Activated CD4-positive, CD25-positive, alpha-beta regulatory T cell treated with anti-CD3 and anti-CD28 coated beads, Interleukin-2, amount 50 U/mL, for 24 hours (primary cell): ENCODE results near the gene IGFBP4.

Experiments used
- ATAC-seq, 2 donors: fragments of 150-1000 bp; cut with Tn5 transposase; one replicate each; pipeline ENCODE4 v1.10.0; 2021; ENCODE audit warnings: mild to moderate bottlenecking in 1 of 2, moderate library complexity in 1 of 2

IGFBP4 gene

GRCh38 chr17:40493697-40494096 lies 50.4 kb downstream of the IGFBP4 start:
- ATAC-seq = no peak

GRCh38 chr17:40495140-40495539 lies 51.9 kb downstream of the IGFBP4 start:
- ATAC-seq = no peak

DNA sequence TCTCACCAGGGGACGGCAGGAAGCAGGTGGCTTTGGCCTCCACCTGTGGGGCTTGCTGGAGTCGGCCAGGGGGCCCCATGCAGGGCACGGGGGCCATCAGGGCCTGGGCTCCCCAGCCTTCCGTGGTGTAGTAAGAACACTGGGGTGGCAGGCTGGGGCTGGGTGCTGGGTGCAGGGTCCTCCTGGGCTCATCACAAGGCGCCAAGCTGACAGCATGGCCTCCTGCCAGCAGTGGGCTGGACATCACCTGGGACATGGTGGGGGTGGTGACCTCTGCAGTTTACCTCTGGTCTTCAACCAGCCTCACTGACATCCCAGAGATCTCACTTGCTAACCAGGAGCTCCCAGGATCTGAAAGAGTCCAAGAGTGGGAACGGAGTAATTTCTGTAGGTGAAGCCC lies 52.9 kb downstream of the IGFBP4 start:
- no peak for ATAC-seq

DNA sequence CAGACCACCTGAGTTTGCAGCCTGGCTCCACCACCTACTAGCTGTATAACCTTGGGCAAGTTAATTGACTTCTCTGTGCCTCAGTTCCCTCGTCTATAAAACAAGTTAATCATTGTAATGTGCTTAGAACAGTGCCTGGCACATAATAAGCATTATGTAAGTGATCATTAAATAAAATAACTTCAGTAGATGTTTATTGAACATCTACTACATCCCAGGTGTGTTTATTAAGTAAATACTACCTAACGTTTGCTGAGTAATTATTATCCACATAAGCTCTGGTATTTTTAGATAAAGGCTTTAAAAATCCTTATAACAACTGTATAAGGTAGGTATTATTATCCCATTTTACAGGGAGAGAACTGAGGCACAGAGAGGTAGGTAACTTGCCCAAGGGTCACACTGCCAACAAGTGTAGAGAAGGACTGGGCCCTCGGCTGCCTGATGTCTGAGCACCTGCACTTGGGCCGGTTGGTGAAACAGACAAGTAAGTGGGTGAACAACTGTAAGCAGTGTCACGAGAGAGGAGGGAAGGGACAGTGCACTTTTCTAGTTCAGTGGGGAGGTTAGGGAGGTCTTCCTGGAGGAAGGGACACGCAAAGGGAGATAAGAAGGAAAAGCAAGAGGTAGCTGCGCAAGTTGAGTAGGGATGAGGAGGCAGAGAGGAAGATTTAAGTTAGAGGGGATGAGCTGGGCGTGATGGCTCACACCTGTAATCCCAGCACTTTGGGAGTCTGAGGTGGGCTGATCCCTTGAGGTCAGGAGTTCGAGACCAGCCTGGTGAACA lies 53.6 kb downstream of the IGFBP4 start:
- ATAC-seq = no peak

DNA sequence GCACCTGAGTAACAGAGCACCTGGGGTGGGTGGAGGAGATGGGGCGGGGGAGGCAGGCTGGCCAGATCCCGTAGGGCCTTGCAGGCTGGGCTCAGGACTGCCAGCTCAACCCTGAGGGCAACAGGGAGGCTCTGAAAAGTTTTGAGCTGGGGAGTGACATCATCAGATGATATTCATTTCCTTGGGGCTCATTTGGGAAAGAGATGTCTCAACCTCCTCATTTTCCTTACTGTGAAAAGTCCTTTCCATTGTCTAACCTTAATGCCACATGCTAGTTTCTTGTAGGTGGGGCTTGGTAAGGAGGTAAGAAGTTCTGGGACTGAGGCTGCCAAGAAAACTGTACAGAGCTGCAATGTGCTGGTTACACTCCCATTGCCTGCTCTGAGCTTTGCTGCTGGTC lies 54.4 kb downstream of the IGFBP4 start:
- ATAC-seq = no peak

DNA sequence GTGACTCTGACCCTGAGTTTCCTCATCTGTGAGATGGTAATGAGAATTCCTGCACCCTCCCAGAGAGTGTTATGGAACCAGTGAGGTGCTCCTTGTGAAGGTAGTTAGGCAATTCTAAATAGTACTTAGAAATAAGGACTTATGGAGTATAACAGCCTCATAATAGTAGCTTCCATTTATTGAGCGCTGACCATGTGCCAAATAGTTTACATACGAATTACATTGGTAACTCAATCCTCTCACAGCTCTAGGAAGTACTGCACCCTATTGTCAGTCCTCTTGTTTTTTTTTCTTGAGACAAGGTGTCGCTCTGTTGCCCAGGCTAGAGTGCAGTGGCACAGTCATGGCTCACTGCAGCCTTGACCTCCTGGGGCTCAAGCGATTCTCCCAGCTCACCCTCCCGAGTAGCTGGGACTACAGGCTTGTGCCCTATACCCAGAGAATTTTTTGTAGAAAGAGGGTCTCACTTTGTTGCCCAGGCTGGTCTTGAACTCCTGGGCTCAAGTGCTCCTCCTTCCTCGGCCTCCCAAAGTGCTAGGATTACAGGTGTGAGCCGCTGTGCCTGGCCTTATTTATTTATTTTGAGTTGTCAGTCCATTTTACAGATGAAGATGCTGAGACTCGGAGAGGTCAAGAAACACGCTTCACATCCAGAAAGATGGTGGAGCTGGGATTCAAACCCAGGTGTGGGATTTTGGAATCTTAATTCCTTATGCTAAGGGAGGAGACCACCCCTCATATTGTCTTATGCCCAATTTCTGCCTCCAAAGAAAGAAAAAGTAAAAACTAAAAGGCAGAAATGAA lies 55.2 kb downstream of the IGFBP4 start:
- no peak for ATAC-seq

GRCh38 chr17:40499551-40500189 lies 56.4 kb downstream of the IGFBP4 start:
- no peak for ATAC-seq

GRCh38 chr17:40500190-40500589 lies 56.9 kb downstream of the IGFBP4 start:
- no peak for ATAC-seq

DNA sequence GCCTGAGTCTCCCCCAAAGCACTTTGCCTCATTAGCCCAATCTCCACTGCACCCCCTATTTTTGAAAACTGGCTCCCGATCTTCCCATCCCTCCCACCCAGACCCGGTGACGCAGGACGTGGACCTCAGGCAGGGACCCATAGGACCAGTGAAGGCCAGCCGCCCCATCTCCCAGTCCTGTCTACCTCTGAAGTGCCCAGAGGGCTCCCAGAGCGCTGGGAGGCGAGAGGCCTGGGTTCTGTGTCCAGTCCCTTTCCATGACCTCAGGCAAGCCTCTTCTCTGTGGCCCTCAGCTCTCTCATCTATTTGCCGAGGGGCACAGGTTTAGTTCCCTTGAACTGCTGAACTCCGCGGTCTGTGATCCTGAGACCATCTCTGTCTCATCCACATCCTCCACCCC lies 57.5 kb downstream of the IGFBP4 start:
- ATAC-seq = no peak

DNA sequence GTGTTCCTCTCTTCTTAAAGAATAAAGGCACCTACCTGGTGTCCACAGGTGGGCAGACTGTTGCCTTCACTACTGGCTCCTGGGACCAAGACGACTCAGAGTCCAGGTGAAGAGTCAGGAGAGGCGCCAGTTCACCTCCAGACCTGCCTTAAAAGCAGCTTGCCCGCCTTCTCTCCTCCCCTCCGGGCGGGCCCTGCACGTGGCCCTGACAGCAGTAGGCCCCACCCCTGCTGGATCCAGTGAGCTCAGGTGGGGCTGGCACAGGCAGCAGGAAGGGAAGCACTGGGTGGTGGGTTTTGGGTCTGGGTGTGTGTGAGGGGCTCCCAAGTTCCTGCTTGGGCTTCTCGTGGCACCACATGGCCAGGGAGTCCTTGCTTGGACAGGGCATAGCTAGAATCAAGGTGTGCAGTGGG lies 58.3 kb downstream of the IGFBP4 start, which contains the start of gene TNS4:
Gene TNS4, minus strand, starts transcription at position 125 of the 413 bp plus-strand sequence. CDS start 5,198 bp downstream, outside the sequence.
- no peak for ATAC-seq

DNA sequence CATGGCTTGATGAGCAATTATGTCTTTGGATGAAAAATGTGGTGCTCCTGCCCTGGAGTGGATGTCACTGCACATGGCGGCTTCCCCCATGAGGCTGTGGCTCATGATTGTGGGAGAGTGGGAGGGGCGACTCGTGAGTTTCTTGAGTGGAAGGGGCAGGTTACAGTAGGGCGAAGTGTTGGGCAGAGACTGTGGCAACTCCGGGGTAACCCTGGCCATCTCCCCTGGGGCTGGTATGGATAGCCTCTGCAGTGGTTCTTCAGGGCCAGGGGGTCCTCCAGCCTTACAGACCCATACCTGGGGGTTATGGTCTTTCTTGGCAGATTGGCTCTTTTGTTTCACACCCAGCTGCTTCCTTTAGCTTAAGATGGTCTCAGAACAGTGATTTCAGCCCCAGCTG lies 59.5 kb downstream of the IGFBP4 start:
- ATAC-seq = no peak

- no peak for ATAC-seq
Observed at GRCh38 chr17:40503154-40503553, 59.9 kb downstream of the IGFBP4 start.

DNA sequence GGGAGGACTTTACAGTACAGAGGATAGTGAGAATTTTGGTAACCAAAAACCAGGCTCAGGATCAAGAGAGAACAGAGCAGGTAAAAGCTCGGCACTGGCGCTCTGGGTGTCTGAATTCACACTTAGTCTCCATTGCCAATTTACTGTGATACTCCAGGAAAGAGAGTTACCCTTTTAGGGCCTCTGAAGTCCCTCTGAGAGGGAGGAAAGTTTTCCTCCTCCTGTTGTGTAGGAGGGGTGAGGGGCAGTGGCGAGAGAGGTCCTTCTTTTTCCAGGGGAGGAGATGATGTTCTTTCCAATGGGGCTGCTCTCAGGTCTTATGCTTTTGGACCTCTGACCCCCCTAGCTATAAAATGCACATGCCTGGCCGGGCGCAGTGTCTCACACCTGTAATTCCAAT lies 63.5 kb downstream of the IGFBP4 start:
- no peak for ATAC-seq
